Stimulated activated CD4-positive, alpha-beta T cell treated with anti-CD3 and anti-CD28 coated beads, Interleukin-4, amount 100 ng/mL, for 1 hour (primary cell): Measurements from ENCODE around the gene MINDY4.

ENCODE experiments used
- DNase-seq: peaks from one replicate; pipeline ENCODE4 v3.0.0-alpha.2; 2020

MINDY4 gene

GRCh38 chr7:30840141-30841024 lies 69.2 kb downstream of the MINDY4 start:
- DNase-seq = no peak

- DNase-seq = no peak
These were observed 70.0 kb downstream of the MINDY4 start for GRCh38 chr7:30841025-30841735.

GRCh38 chr7:30841801-30842541 lies 70.8 kb downstream of the MINDY4 start:
- DNase-seq = no peak

GRCh38 chr7:30842542-30843451 lies 71.6 kb downstream of the MINDY4 start:
- DNase-seq = no peak

- no peak for DNase-seq
These were observed 72.7 kb downstream of the MINDY4 start for GRCh38 chr7:30843741-30844482.

- no peak for DNase-seq
These were observed 73.3 kb downstream of the MINDY4 start for GRCh38 chr7:30844483-30844874.

GRCh38 chr7:30844916-30845315 lies 73.7 kb downstream of the MINDY4 start:
- DNase-seq = no peak

- no peak for DNase-seq
These were observed 74.4 kb downstream of the MINDY4 start for GRCh38 chr7:30845426-30846135.

GRCh38 chr7:30846378-30846777 lies 75.2 kb downstream of the MINDY4 start:
- no peak for DNase-seq

GRCh38 chr7:30848121-30848855 lies 77.1 kb downstream of the MINDY4 start:
- DNase-seq = no peak

- no peak for DNase-seq
These were observed 78.3 kb downstream of the MINDY4 start for GRCh38 chr7:30849565-30849964.

- no peak for DNase-seq
These were observed 79.2 kb downstream of the MINDY4 start for GRCh38 chr7:30850426-30850825.

- no peak for DNase-seq
These were observed 80.6 kb downstream of the MINDY4 start for GRCh38 chr7:30851651-30852307.

GRCh38 chr7:30852308-30852684 lies 81.1 kb downstream of the MINDY4 start:
- DNase-seq = no peak

- no peak for DNase-seq
These were observed 81.6 kb downstream of the MINDY4 start for GRCh38 chr7:30852744-30853288.

GRCh38 chr7:30853576-30853975 lies 82.4 kb downstream of the MINDY4 start:
- no peak for DNase-seq

GRCh38 chr7:30855936-30856335 lies 84.7 kb downstream of the MINDY4 start:
- no peak for DNase-seq

GRCh38 chr7:30858576-30858975 lies 87.4 kb downstream of the MINDY4 start:
- no peak for DNase-seq

- no peak for DNase-seq
These were observed 88.2 kb downstream of the MINDY4 start for GRCh38 chr7:30859202-30859939.
